ENCODE results near the gene TMEM140.

TMEM140 gene

GRCh38 chr7:135098391-135098790, 49.5 kb upstream of the TMEM140 start (continued):
- TF ChIP-seq ESRRG (CRISPR knock-in tag; IDR thresholded peaks at IDR 0.05): no peak
- TF ChIP-seq OSR1 (CRISPR knock-in tag; IDR thresholded peaks at IDR 0.05): no peak
- TF ChIP-seq CSDC2 (CRISPR knock-in tag; IDR thresholded peaks at IDR 0.05): no peak

- ATAC-seq: no peak
- TF ChIP-seq ZNF8 (CRISPR knock-in tag; IDR thresholded peaks at IDR 0.05) (no peak), ESRRG (CRISPR knock-in tag; IDR thresholded peaks at IDR 0.05) (no peak), ZNF70 (CRISPR knock-in tag; IDR thresholded peaks at IDR 0.05) (no peak), RARB (CRISPR knock-in tag; IDR thresholded peaks at IDR 0.05) (no peak), ZFP3 (CRISPR knock-in tag; IDR thresholded peaks at IDR 0.05) (no peak), TSHZ2 (CRISPR knock-in tag; IDR thresholded peaks at IDR 0.05) (no peak), ARNTL (CRISPR knock-in tag; IDR thresholded peaks at IDR 0.05; ENCODE audit: borderline replicate concordance, low read depth) (no peak), ZFP30 (CRISPR knock-in tag; IDR thresholded peaks at IDR 0.05) (no peak), CSDC2 (CRISPR knock-in tag; IDR thresholded peaks at IDR 0.05) (no peak), ISL1 (CRISPR knock-in tag; IDR thresholded peaks at IDR 0.05) (no peak), TCF4 (CRISPR knock-in tag; IDR thresholded peaks at IDR 0.05; ENCODE audit: borderline replicate concordance) (no peak), CSRNP3 (CRISPR knock-in tag; IDR thresholded peaks at IDR 0.05) (no peak), CREB5 (CRISPR knock-in tag; IDR thresholded peaks at IDR 0.05; ENCODE audit: low read depth) (no peak), SNAI2 (CRISPR knock-in tag; IDR thresholded peaks at IDR 0.05) (no peak), ZC3H10 (CRISPR knock-in tag; IDR thresholded peaks at IDR 0.05) (no peak), ZNF565 (CRISPR knock-in tag; conservative IDR thresholded peaks at IDR 0.05; ENCODE audit: low read depth) (no peak)
These were observed 47.0 kb upstream of the TMEM140 start for GRCh38 chr7:135100856-135101255.

- TF ChIP-seq CREB5 (CRISPR knock-in tag; IDR thresholded peaks at IDR 0.05; ENCODE audit: low read depth): no peak
- no peak for TF ChIP-seq ZC3H10 (CRISPR knock-in tag; IDR thresholded peaks at IDR 0.05)
- TF ChIP-seq TCF4 (CRISPR knock-in tag; IDR thresholded peaks at IDR 0.05; ENCODE audit: borderline replicate concordance): no peak
- TF ChIP-seq POU6F1 (CRISPR knock-in tag; IDR thresholded peaks at IDR 0.05; ENCODE audit: borderline replicate concordance, low read depth): no peak
- TF ChIP-seq ZNF8 (CRISPR knock-in tag; IDR thresholded peaks at IDR 0.05): no peak
- no peak for TF ChIP-seq PPARA (CRISPR knock-in tag; IDR thresholded peaks at IDR 0.05; ENCODE audit: borderline replicate concordance)
These were observed 45.5 kb upstream of the TMEM140 start for GRCh38 chr7:135102372-135102771.

GRCh38 chr7:135109562-135109961, 38.3 kb upstream of the TMEM140 start:
- no peak for ATAC-seq
- TF ChIP-seq ZFP3 (CRISPR knock-in tag; IDR thresholded peaks at IDR 0.05) (no peak), GLIS3 (CRISPR knock-in tag; IDR thresholded peaks at IDR 0.05) (no peak), TOX (CRISPR knock-in tag; IDR thresholded peaks at IDR 0.05; ENCODE audit: borderline replicate concordance) (no peak), ISL1 (CRISPR knock-in tag; IDR thresholded peaks at IDR 0.05) (no peak), SNAI2 (CRISPR knock-in tag; IDR thresholded peaks at IDR 0.05) (no peak), ZC3H10 (CRISPR knock-in tag; IDR thresholded peaks at IDR 0.05) (no peak), TCF4 (CRISPR knock-in tag; IDR thresholded peaks at IDR 0.05; ENCODE audit: borderline replicate concordance) (no peak), PPARA (CRISPR knock-in tag; IDR thresholded peaks at IDR 0.05; ENCODE audit: borderline replicate concordance) (no peak), POU6F1 (CRISPR knock-in tag; IDR thresholded peaks at IDR 0.05; ENCODE audit: borderline replicate concordance, low read depth) (no peak), OSR1 (CRISPR knock-in tag; IDR thresholded peaks at IDR 0.05) (no peak), PATZ1 (CRISPR knock-in tag; IDR thresholded peaks at IDR 0.05; ENCODE audit: borderline replicate concordance) (no peak), CREB5 (CRISPR knock-in tag; IDR thresholded peaks at IDR 0.05; ENCODE audit: low read depth) (no peak), ARNTL (CRISPR knock-in tag; IDR thresholded peaks at IDR 0.05; ENCODE audit: borderline replicate concordance, low read depth) (no peak)

More at GRCh38 chr7:135102372-135102771, 45.5 kb upstream of the TMEM140 start:
- ATAC-seq: no peak
